ENCODE data around the gene WDR5.
A peak's percentile ranks its signal among the peaks of the same experiment; 100 is the strongest.

WDR5 gene

GRCh38 chr9:134156564-134157377 is 20.9 kb downstream of the WDR5 start:
- DNase-seq (ENCODE audit: extremely low spot score, insufficient read length, low read depth), result no peak
- FAIRE-seq, result no peak

GRCh38 chr9:134157378-134157885 is 21.6 kb downstream of the WDR5 start:
- DNase-seq (ENCODE audit: extremely low spot score, insufficient read length, low read depth) (no peak), FAIRE-seq (no peak)

GRCh38 chr9:134158242-134158641 is 22.4 kb downstream of the WDR5 start:
- no peak for FAIRE-seq
- DNase-seq (ENCODE audit: extremely low spot score, insufficient read length, low read depth), result no peak

GRCh38 chr9:134158753-134159392 is 23.0 kb downstream of the WDR5 start:
- DNase-seq (ENCODE audit: extremely low spot score, insufficient read length, low read depth), result no peak
- FAIRE-seq, result no peak

GRCh38 chr9:134159566-134160245 is 23.8 kb downstream of the WDR5 start:
- FAIRE-seq (no peak), DNase-seq (ENCODE audit: extremely low spot score, insufficient read length, low read depth) (no peak)

- FAIRE-seq (no peak), DNase-seq (ENCODE audit: extremely low spot score, insufficient read length, low read depth) (no peak)
Observed at GRCh38 chr9:134161647-134162046, 25.8 kb downstream of the WDR5 start.

- FAIRE-seq, result no peak
- DNase-seq (ENCODE audit: extremely low spot score, insufficient read length, low read depth), result no peak
Observed at GRCh38 chr9:134162212-134162775, 26.4 kb downstream of the WDR5 start.

GRCh38 chr9:134162926-134163370 is 27.1 kb downstream of the WDR5 start:
- FAIRE-seq (no peak), DNase-seq (ENCODE audit: extremely low spot score, insufficient read length, low read depth) (no peak)

- DNase-seq (ENCODE audit: extremely low spot score, insufficient read length, low read depth), result peak; percentile 28
- FAIRE-seq, result peak; percentile 69
Observed at GRCh38 chr9:134163371-134164196, 27.7 kb downstream of the WDR5 start.

GRCh38 chr9:134164879-134165278 is 29.0 kb downstream of the WDR5 start:
- FAIRE-seq (peak; percentile 99), DNase-seq (ENCODE audit: extremely low spot score, insufficient read length, low read depth) (no peak)

- no peak for DNase-seq (ENCODE audit: extremely low spot score, insufficient read length, low read depth)
- no peak for FAIRE-seq
Observed at GRCh38 chr9:134165357-134166315, 29.8 kb downstream of the WDR5 start.

- DNase-seq (ENCODE audit: extremely low spot score, insufficient read length, low read depth) (no peak), FAIRE-seq (no peak)
Observed at GRCh38 chr9:134166374-134166773, 30.5 kb downstream of the WDR5 start.

GRCh38 chr9:134167530-134167931 is 31.6 kb downstream of the WDR5 start:
- DNase-seq (ENCODE audit: extremely low spot score, insufficient read length, low read depth) (no peak), FAIRE-seq (no peak)

- DNase-seq (ENCODE audit: extremely low spot score, insufficient read length, low read depth) (no peak), FAIRE-seq (no peak)
Observed at GRCh38 chr9:134168757-134169550, 33.1 kb downstream of the WDR5 start.

- FAIRE-seq (no peak), DNase-seq (ENCODE audit: extremely low spot score, insufficient read length, low read depth) (no peak)
Observed at GRCh38 chr9:134169724-134170401, 34.0 kb downstream of the WDR5 start.

GRCh38 chr9:134170532-134171315 is 34.8 kb downstream of the WDR5 start:
- FAIRE-seq (peak; percentile 74), DNase-seq (ENCODE audit: extremely low spot score, insufficient read length, low read depth) (no peak)
